T-helper 1 cell treated with Interleukin-12 subunit alpha and Interleukin-12 subunit beta and Interleukin-4 antibody, amounts not matched to agents 30 μg/mL and 1 μg/mL, for 36 hours (primary cell): Measurements from ENCODE around the gene DUS1L.
A peak's percentile ranks its signal among the peaks of the same experiment; 100 is the strongest.

Experiments used
- H3K27ac Mint-ChIP-seq: one replicate; pipeline ENCODE4 v1.8.0; 2021; ENCODE audit warnings: mild to moderate bottlenecking, mixed read lengths
- H3K27me3 Mint-ChIP-seq: one replicate; pipeline ENCODE4 v1.8.0; 2021; ENCODE audit warnings: low read depth, mixed read lengths
- H3K36me3 Mint-ChIP-seq: one replicate; pipeline ENCODE4 v1.8.0; 2021; ENCODE audit warnings: low read depth, mixed read lengths
- H3K4me1 Mint-ChIP-seq: one replicate; pipeline ENCODE4 v1.8.0; 2021; ENCODE audit warnings: low read depth, mixed read lengths
- H3K4me3 Mint-ChIP-seq: one replicate; pipeline ENCODE4 v1.8.0; 2021; ENCODE audit warnings: mild to moderate bottlenecking, moderate library complexity, mixed read lengths
- H3K9me3 Mint-ChIP-seq: one replicate; pipeline ENCODE4 v1.8.0; 2021; ENCODE audit warnings: mixed read lengths

Gene DUS1L

DNA sequence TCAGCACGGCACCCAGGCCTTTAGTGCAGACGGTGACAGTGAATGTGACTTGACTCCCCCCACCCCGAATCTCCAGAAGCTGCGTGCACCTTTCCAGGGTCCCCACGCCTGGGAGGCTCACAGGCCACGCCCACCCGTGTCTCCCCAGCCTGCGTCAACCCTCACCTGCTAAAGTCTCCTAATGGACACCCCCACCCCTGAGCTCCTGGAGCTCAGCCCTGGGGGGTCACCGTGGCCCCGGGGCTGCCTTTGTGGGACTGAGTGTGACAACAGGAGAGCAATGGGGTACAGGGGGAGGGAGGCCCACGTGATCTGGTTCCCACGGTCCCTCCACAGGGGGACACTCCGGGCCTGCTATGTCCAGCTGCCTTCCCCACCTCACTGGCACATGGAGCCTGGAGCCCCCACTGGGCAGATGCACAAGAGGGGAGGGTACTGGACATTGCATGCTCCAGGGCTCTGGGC is 39.8 kb upstream of the DUS1L start:
- Mint-ChIP-seq H3K27me3 (no peaks in the 10 kb centered on the region), H3K4me3 (peak overlapping the region; percentile 14), H3K4me1 (peaks cover 18% of the 10 kb centered on the region), H3K9me3 (no peaks in the 10 kb centered on the region), H3K27ac (peak overlapping the region; percentile 45), H3K36me3 (no peaks in the 10 kb centered on the region)

DNA sequence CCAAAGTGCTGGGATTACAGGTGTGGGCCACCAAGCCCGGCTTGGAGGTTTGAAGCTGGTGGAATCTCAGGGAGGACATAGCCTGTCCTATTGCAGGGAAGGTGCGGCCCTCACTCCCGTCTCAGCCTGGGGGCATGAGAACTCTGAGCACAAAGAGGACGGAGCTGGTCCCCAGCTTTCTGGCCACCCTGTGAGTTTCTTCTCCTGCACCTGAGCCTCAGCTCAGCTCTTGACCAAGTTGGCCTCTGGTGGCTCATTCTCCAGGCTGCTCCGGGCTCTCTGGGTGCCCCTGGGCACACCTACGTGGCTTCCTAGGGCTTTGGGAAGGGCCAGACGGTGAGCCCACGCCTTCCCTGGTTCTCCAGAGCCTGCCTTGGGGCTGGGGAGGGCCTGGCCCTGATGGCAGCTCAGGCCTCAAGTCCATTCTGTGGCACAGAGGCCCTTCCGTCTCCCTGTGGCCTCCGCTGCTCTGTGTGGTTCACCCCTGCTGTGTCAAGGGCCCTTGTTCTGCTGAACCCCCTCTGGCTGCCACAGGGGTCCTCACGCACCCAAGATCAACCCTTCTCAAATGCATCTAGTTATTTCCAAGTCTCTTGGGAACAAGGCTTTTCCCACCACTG is 39.3 kb upstream of the DUS1L start:
- H3K27me3 Mint-ChIP-seq, result no peaks in the 10 kb centered on the region
- H3K27ac Mint-ChIP-seq, result peak overlapping the region; percentile 45
- no peaks in the 10 kb centered on the region for H3K9me3 Mint-ChIP-seq
- H3K4me3 Mint-ChIP-seq, result peak overlapping the region; percentile 14
- no peaks in the 10 kb centered on the region for H3K36me3 Mint-ChIP-seq
- peaks cover 18% of the 10 kb centered on the region for H3K4me1 Mint-ChIP-seq

GRCh38 chr17:82103553-82104451 is 38.2 kb upstream of the DUS1L start:
- no peak overlapping the region for H3K27ac Mint-ChIP-seq
- no peaks in the 10 kb centered on the region for H3K9me3 Mint-ChIP-seq
- H3K4me3 Mint-ChIP-seq, result no peak overlapping the region
- no peaks in the 10 kb centered on the region for H3K36me3 Mint-ChIP-seq
- peaks cover 18% of the 10 kb centered on the region for H3K4me1 Mint-ChIP-seq
- H3K27me3 Mint-ChIP-seq, result no peaks in the 10 kb centered on the region

GRCh38 chr17:82101767-82102679 is 36.4 kb upstream of the DUS1L start:
- Mint-ChIP-seq H3K27ac (peak overlapping the region; percentile 65), H3K36me3 (no peaks in the 10 kb centered on the region), H3K4me3 (no peak overlapping the region), H3K27me3 (no peaks in the 10 kb centered on the region), H3K9me3 (no peaks in the 10 kb centered on the region), H3K4me1 (peaks cover 14% of the 10 kb centered on the region)

DNA sequence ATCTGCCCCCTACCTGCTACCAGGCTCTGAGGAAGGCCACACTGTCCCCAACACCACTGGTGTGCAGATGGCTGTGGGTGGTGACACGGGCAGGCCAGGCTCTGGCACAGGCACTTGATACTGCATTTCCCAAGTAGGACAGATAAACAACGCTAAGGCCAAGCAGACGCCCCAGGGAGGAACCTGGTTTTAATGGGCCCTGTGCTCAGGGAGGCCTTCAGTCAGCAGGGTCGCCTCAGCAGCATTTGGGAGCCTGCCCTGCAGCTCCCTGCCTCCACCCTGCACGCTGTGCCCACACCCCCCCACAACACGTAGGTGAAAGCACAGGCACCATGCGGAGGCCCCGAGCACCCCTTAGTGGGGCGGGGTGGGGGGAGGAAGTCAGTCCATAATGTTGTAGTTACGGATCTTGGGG is 35.7 kb upstream of the DUS1L start:
- Mint-ChIP-seq H3K36me3 (no peaks in the 10 kb centered on the region), H3K4me1 (peaks cover 12% of the 10 kb centered on the region), H3K27me3 (no peaks in the 10 kb centered on the region), H3K9me3 (no peaks in the 10 kb centered on the region), H3K27ac (no peak overlapping the region), H3K4me3 (peak overlapping the region; percentile 10)

GRCh38 chr17:82100502-82101298 is 35.1 kb upstream of the DUS1L start:
- Mint-ChIP-seq H3K27ac (no peak overlapping the region), H3K27me3 (no peaks in the 10 kb centered on the region), H3K4me1 (peaks cover 10% of the 10 kb centered on the region), H3K4me3 (peak overlapping the region; percentile 10), H3K36me3 (no peaks in the 10 kb centered on the region), H3K9me3 (no peaks in the 10 kb centered on the region)

- peak overlapping the region; percentile 87 for H3K27ac Mint-ChIP-seq
- H3K9me3 Mint-ChIP-seq, result no peaks in the 10 kb centered on the region
- no peaks in the 10 kb centered on the region for H3K36me3 Mint-ChIP-seq
- H3K4me3 Mint-ChIP-seq, result peak overlapping the region; percentile 84
- H3K4me1 Mint-ChIP-seq, result peaks cover 8% of the 10 kb centered on the region
- H3K27me3 Mint-ChIP-seq, result no peaks in the 10 kb centered on the region
Observed at GRCh38 chr17:82098939-82099763, 33.5 kb upstream of the DUS1L start.

DNA sequence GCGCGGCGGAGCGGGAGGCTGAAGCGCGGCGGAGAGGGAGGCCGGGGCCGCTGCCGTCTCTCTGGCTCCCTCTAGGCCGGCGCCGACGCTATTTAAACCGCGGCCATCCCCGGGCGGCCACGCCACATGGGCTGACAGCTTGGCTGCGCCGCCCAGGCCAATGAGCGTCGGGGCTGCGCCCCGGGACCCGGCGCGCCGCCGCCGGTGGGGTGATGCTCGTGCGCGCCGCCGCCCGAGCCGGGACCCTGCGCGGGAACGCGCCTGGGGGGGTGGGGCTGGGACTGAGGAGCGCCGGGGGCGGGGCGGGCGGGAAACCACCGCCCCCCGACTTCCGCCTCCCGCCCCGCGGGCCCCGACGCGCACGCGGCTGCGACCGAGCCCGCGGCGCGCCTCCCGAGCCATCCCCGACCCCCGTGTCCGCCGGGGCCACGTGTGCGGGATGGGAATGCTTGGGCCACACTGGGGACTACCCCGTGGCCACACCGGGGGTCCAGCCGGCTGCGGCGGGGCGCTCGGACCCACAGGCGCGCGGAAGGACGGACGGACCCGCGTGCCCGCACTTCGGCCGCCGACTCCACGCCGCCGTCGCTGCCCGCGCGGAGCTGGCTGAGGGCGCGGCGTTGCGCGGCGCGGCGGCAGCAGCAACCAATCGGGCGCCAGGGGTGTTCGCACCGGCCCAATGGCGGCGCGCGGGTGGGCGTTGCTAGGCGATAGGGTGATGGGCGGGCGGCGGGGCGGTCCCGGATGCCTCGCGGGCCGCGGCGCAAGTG is 32.8 kb upstream of the DUS1L start, which contains the start of gene FASN:
Gene FASN (minus strand): TSS at position 68 of the 770 bp plus-strand sequence. CDS start 1,791 bp downstream, outside the sequence.
- H3K36me3 Mint-ChIP-seq, result peaks cover under 1% of the 10 kb centered on the region
- H3K4me3 Mint-ChIP-seq, result peak within 1 kb of the TSS; percentile 69
- no peaks in the 10 kb centered on the region for H3K27me3 Mint-ChIP-seq
- peak within 1 kb of the TSS; percentile 41 for H3K27ac Mint-ChIP-seq
- H3K9me3 Mint-ChIP-seq, result no peaks in the 10 kb centered on the region
- peaks cover 8% of the 10 kb centered on the region for H3K4me1 Mint-ChIP-seq

GRCh38 chr17:82097919-82098168 is 32.2 kb upstream of the DUS1L start:
- Mint-ChIP-seq H3K27ac (no peak overlapping the region), H3K36me3 (peaks cover 4% of the 10 kb centered on the region), H3K4me3 (peak overlapping the region; percentile 37), H3K9me3 (no peaks in the 10 kb centered on the region), H3K27me3 (no peaks in the 10 kb centered on the region), H3K4me1 (peaks cover 8% of the 10 kb centered on the region)

GRCh38 chr17:82097184-82097918 is 31.7 kb upstream of the DUS1L start:
- H3K27ac Mint-ChIP-seq, result peak overlapping the region; percentile 26
- peaks cover 7% of the 10 kb centered on the region for H3K4me1 Mint-ChIP-seq

GRCh38 chr17:82096709-82097183 is 31.1 kb upstream of the DUS1L start:
- H3K9me3 Mint-ChIP-seq, result no peaks in the 10 kb centered on the region
- H3K36me3 Mint-ChIP-seq, result peaks cover 4% of the 10 kb centered on the region
- H3K4me3 Mint-ChIP-seq, result peak overlapping the region; percentile 69
- H3K27ac Mint-ChIP-seq, result peak overlapping the region; percentile 26
- no peaks in the 10 kb centered on the region for H3K27me3 Mint-ChIP-seq
- peaks cover 6% of the 10 kb centered on the region for H3K4me1 Mint-ChIP-seq

More at GRCh38 chr17:82097184-82097918, 31.7 kb upstream of the DUS1L start:
- no peaks in the 10 kb centered on the region for H3K27me3 Mint-ChIP-seq
- peak overlapping the region; percentile 69 for H3K4me3 Mint-ChIP-seq
- H3K36me3 Mint-ChIP-seq, result peaks cover 4% of the 10 kb centered on the region
- H3K9me3 Mint-ChIP-seq, result no peaks in the 10 kb centered on the region
